PFSK-1 (cell line): ENCODE data around the gene FAAP24.

Source experiments
- FOXP2 ChIP-seq: optimal IDR thresholded peaks from 2 replicates; pipeline ENCODE3; 2011; ENCODE audit warnings: borderline replicate concordance, control low read depth, inconsistent platforms; ENCODE audit not compliant: insufficient read depth; ENCODE audit errors: extremely low read length, extremely low read depth
- POLR2AphosphoS5 ChIP-seq: IDR thresholded peaks from 2 replicates; pipeline ENCODE4 v1.6.1; 2012; ENCODE audit warnings: low read depth, mild to moderate bottlenecking, control low read depth, low read length, moderate library complexity
- REST ChIP-seq, 2 experiments: IDR thresholded peaks; 2 replicates each; pipeline versions ENCODE4 v1.6.1 to v1.8.0; 2011 to 2012; ENCODE audit warnings: low read depth in 2 of 2, low read length in 2 of 2, control low read depth in 1 of 2, inconsistent platforms in 1 of 2, mild to moderate bottlenecking in 1 of 2, moderate library complexity in 1 of 2; ENCODE audit not compliant: insufficient read depth in 1 of 2
- SIN3A ChIP-seq: IDR thresholded peaks from 2 replicates; pipeline ENCODE4 v1.6.1; 2012; ENCODE audit warnings: mild to moderate bottlenecking, low read length, moderate library complexity, borderline replicate concordance; ENCODE audit not compliant: insufficient read depth
- TAF1 ChIP-seq: IDR thresholded peaks from 2 replicates; pipeline ENCODE4 v1.6.1; 2012; ENCODE audit warnings: low read length, control low read depth, borderline replicate concordance; ENCODE audit not compliant: insufficient read depth

FAAP24 gene

GRCh38 chr19:33008738-33009137 is 36.7 kb downstream of the FAAP24 start:
- TF ChIP-seq REST (IDR thresholded peaks at IDR 0.05; ENCODE audit: insufficient read depth in 1 of 2, low read depth in 2 of 2, low read length in 2 of 2) (no peak), TAF1 (no peak), FOXP2 (no peak), POLR2AphosphoS5 (no peak), SIN3A (no peak)

- TF ChIP-seq SIN3A (no peak), TAF1 (no peak), REST (IDR thresholded peaks at IDR 0.05; ENCODE audit: insufficient read depth in 1 of 2, low read depth in 2 of 2, low read length in 2 of 2) (no peak), FOXP2 (no peak), POLR2AphosphoS5 (no peak)
These were observed 50.6 kb downstream of the FAAP24 start for GRCh38 chr19:33022472-33023116.

GRCh38 chr19:33024398-33024797 is 52.4 kb downstream of the FAAP24 start:
- TF ChIP-seq FOXP2 (no peak), POLR2AphosphoS5 (no peak)
